Stomach (tissue), 4 donors: ENCODE data around the gene DPH7.

ENCODE experiments used
- POLR2AphosphoS5 ChIP-seq, 3 donors: sonication (generic); formaldehyde crosslinking; IDR thresholded peaks; one replicate each; pipeline ENCODE4 v1.6.1; 2016; ENCODE audit warnings: antibody characterized with exemption in 3 of 3
- TF ChIP-seq, protein P1 (sequence below), 7 experiments: fragments of 450-650 bp in 4 of 7; fragments of 200-600 bp in 3 of 7; sonication (generic) in 3 of 7; IDR thresholded peaks; one replicate each; pipeline ENCODE4 v1.5.1; 2016 to 2019; ENCODE audit warnings: antibody characterized with exemption in 7 of 7, control low read depth in 2 of 7, mild to moderate bottlenecking in 1 of 7

GRCh38 chr9:137606005-137606621 lies 27.4 kb upstream of the DPH7 start:
- TF ChIP-seq, protein P1, sequence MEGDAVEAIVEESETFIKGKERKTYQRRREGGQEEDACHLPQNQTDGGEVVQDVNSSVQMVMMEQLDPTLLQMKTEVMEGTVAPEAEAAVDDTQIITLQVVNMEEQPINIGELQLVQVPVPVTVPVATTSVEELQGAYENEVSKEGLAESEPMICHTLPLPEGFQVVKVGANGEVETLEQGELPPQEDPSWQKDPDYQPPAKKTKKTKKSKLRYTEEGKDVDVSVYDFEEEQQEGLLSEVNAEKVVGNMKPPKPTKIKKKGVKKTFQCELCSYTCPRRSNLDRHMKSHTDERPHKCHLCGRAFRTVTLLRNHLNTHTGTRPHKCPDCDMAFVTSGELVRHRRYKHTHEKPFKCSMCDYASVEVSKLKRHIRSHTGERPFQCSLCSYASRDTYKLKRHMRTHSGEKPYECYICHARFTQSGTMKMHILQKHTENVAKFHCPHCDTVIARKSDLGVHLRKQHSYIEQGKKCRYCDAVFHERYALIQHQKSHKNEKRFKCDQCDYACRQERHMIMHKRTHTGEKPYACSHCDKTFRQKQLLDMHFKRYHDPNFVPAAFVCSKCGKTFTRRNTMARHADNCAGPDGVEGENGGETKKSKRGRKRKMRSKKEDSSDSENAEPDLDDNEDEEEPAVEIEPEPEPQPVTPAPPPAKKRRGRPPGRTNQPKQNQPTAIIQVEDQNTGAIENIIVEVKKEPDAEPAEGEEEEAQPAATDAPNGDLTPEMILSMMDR (IDR thresholded peaks at IDR 0.05) = no peak
- no peak for TF ChIP-seq POLR2AphosphoS5 (IDR thresholded peaks at IDR 0.05)
